K562 (cell line): Measurements from ENCODE around the gene ALDH5A1. TPM values are rescaled to one million over a fixed set of nuclear protein-coding genes. Genes with fewer than 3 reads are reported as not detected.

Experiments
- HSF4 ChIP-seq: fragments of 250-450 bp; sonication (Bioruptor Pico); IDR thresholded peaks from 2 replicates; pipeline ENCODE4 v2.1.2; 2022; ENCODE audit warnings: mild to moderate bottlenecking, moderate library complexity, borderline replicate concordance
- MAFF ChIP-seq: IDR thresholded peaks from 2 replicates; pipeline ENCODE4 v1.6.1; 2012; ENCODE audit warnings: low read length, improper control_type of control experiment
- MLLT1 ChIP-seq, 2 experiments: fragments of 450-650 bp; IDR thresholded peaks; 2 replicates each; pipeline ENCODE4 v1.6.1; 2016
- NFE2 ChIP-seq: IDR thresholded peaks from 2 replicates; pipeline ENCODE4 v1.6.1; 2014; ENCODE audit warnings: antibody characterized with exemption, low read depth
- POLR3A ChIP-seq: IDR thresholded peaks from 2 replicates; pipeline ENCODE4 v1.6.1; 2011; ENCODE audit warnings: borderline replicate concordance, mild to moderate bottlenecking, moderate library complexity; ENCODE audit not compliant: insufficient read length, insufficient read depth; ENCODE audit errors: extremely low read depth
- PTBP1 ChIP-seq: fragments of 200-400 bp; formaldehyde crosslinking; IDR thresholded peaks from 2 replicates; pipeline ENCODE4 v1.6.1; 2017; ENCODE audit warnings: low read depth, low read length
- SMARCE1 ChIP-seq: fragments of 450-650 bp; IDR thresholded peaks from 2 replicates; pipeline ENCODE4 v1.7.1; 2016; ENCODE audit warnings: mild to moderate bottlenecking
- ZNF512 ChIP-seq: IDR thresholded peaks from 2 replicates; pipeline ENCODE4 v1.6.1; 2016; ENCODE audit warnings: missing genetic modification characterization, missing compliant biosample characterization
- ZNF695 ChIP-seq: fragments of 450-650 bp; formaldehyde crosslinking; IDR thresholded peaks from 2 replicates; pipeline ENCODE4 v1.4.0; 2020; ENCODE audit warnings: mild to moderate bottlenecking, moderate library complexity
- polyA plus RNA-seq, 8 experiments: library from polyadenylated mRNA; depleted of rRNA in 4 of 8; stranded (reverse) in 5 of 8; unstranded in 3 of 8; fragments of >200 nt; fragmentation: Nextera tagmentation in 2 of 8; fragmentation: Illumina TruSeq in 1 of 8; extraction: Ambion mirVana in 2 of 8; extraction: Trizol in 1 of 8; gene quantifications; 2 replicates each; pipeline versions ENCODE4 v1.2.1 to v1.2.3, GENCODE V29; 2011 to 2014; ENCODE audit warnings: inconsistent platforms in 1 of 8, missing spikeins in 1 of 8
- total RNA-seq, 7 experiments: library from RNA; depleted of rRNA in 6 of 7; stranded (reverse); fragments of >200 nt in 6 of 7; fragmentation: Illumina TruSeq in 2 of 7; extraction: Trizol in 2 of 7; gene quantifications; 2 replicates each; pipeline versions ENCODE4 v1.2.1 to v1.2.3, GENCODE V29; 2011 to 2021; ENCODE audit warnings: low replicate concordance in 1 of 7

Gene ALDH5A1
- total and polyA plus RNA-seq, 9 of the 15 experiments (the other 6 are each of a cell fraction or from before 2014, with no cell fraction given) = 2.2 to 19.7 (median 9.5) TPM

- TF ChIP-seq SMARCE1 (no peak), PTBP1 (no peak), ZNF695 (no peak), MLLT1 (IDR thresholded peaks at IDR 0.05) (no peak), ZNF512 (tag) (no peak), MAFF (no peak), HSF4 (CRISPR knock-in tag) (no peak), NFE2 (0 out of 2 replicates have a peak, but pooled peaks have one; percentile 16), POLR3A (no peak)
- TF ChIP-seq, all 486 proteins: peak for 20
Measured at GRCh38 chr6:24493945-24494820, 586 bp upstream of the ALDH5A1 start (continued).
